Neural cell (in vitro differentiated cells): ENCODE data around the gene CDA. TPM values are rescaled to one million over a fixed set of nuclear protein-coding genes. Genes with fewer than 3 reads are reported as not detected.

Experiments used
- H2AFZ ChIP-seq: fragments of 200-600, 300-800 bp; sonication (generic), shearing (Covaris generic); 2 replicates; pipeline ENCODE4 v1.6.0; 2014; ENCODE audit warnings: low read depth, mild to moderate bottlenecking, antibody characterized with exemption, low read length, moderate library complexity
- H3F3A ChIP-seq: fragments of 200-600 bp; shearing (Covaris generic); 2 replicates; pipeline ENCODE4 v1.6.1; 2016; ENCODE audit warnings: mild to moderate bottlenecking, moderate library complexity, mixed read lengths, antibody characterized with exemption, low read length; ENCODE audit not compliant: insufficient read depth, poor library complexity, severe bottlenecking
- H3K27ac ChIP-seq: fragments of 200-600, 300-800 bp; sonication (generic), shearing (Covaris generic); 2 replicates; pipeline ENCODE4 v1.5.1; 2014; ENCODE audit warnings: mild to moderate bottlenecking, low read length, moderate library complexity
- H3K27me3 ChIP-seq: fragments of 300-800, 200-600 bp; sonication (generic), shearing (Covaris generic); 2 replicates; pipeline ENCODE4 v1.6.0; 2014; ENCODE audit warnings: mild to moderate bottlenecking, low read depth, low read length, moderate library complexity; ENCODE audit not compliant: insufficient read depth
- H3K36me3 ChIP-seq: fragments of 300-800, 200-600 bp; sonication (generic), shearing (Covaris generic); 2 replicates; pipeline ENCODE4 v1.5.1; 2014; ENCODE audit warnings: mild to moderate bottlenecking, antibody characterized with exemption, low read length, moderate library complexity; ENCODE audit not compliant: insufficient read depth
- H3K4me2 ChIP-seq: fragments of 300-800, 200-600 bp; sonication (generic), shearing (Covaris generic); 2 replicates; pipeline ENCODE4 v1.6.0; 2014; ENCODE audit warnings: mild to moderate bottlenecking, low read length
- H3K4me3 ChIP-seq: fragments of 300-800, 200-600 bp; sonication (generic), shearing (Covaris generic); 2 replicates; pipeline ENCODE4 v1.5.1; 2014; ENCODE audit warnings: mild to moderate bottlenecking, low read length, moderate library complexity
- H3K79me2 ChIP-seq: fragments of 200-600 bp; shearing (Covaris generic); replicated peaks from 2 replicates; pipeline ENCODE4 v1.6.0; 2014; ENCODE audit warnings: mild to moderate bottlenecking, low read length, moderate library complexity; ENCODE audit not compliant: insufficient read depth
- H3K9ac ChIP-seq: fragments of 300-800, 200-600 bp; sonication (generic), shearing (Covaris generic); 2 replicates; pipeline ENCODE4 v1.6.1; 2016; ENCODE audit warnings: mild to moderate bottlenecking, low read length, mixed read lengths
- H3K9me2 ChIP-seq: fragments of 200-600 bp; shearing (Covaris generic); 2 replicates; pipeline ENCODE4 v1.6.1; 2016; ENCODE audit warnings: mild to moderate bottlenecking, low read length, mixed read lengths; ENCODE audit not compliant: insufficient read depth
- H3K9me3 ChIP-seq: fragments of 200-600, 300-800 bp; sonication (generic), shearing (Covaris generic); 2 replicates; pipeline ENCODE4 v1.6.1; 2016; ENCODE audit warnings: mild to moderate bottlenecking, mixed run types, low read length, moderate library complexity, mixed read lengths
- H4K20me1 ChIP-seq: fragments of 200-600 bp; shearing (Covaris generic); 2 replicates; pipeline ENCODE4 v1.6.1; 2016; ENCODE audit warnings: mild to moderate bottlenecking, mixed run types; ENCODE audit not compliant: insufficient read depth
- EP300 ChIP-seq: fragments of 450-650 bp; conservative IDR thresholded peaks from 2 replicates; pipeline ENCODE4 v1.6.1; 2014; ENCODE audit warnings: antibody characterized with exemption, mild to moderate bottlenecking, moderate library complexity; ENCODE audit not compliant: poor library complexity, severe bottlenecking
- EZH2 ChIP-seq: fragments of 200-600, 300-800 bp; shearing (Covaris generic), sonication (generic); IDR thresholded peaks from 2 replicates; pipeline ENCODE4 v1.6.1; 2014; ENCODE audit warnings: antibody characterized with exemption, low read length, borderline replicate concordance, mild to moderate bottlenecking; ENCODE audit not compliant: insufficient read depth, poor library complexity, severe bottlenecking
- MXI1 ChIP-seq: fragments of 450-650 bp; conservative IDR thresholded peaks from 2 replicates; pipeline ENCODE4 v1.6.1; 2014; ENCODE audit warnings: antibody characterized with exemption, mild to moderate bottlenecking; ENCODE audit not compliant: poor library complexity, severe bottlenecking
- POLR2AphosphoS5 ChIP-seq: IDR thresholded peaks from 2 replicates; pipeline ENCODE4 v1.6.1; 2012
- RAD21 ChIP-seq: fragments of 450-650 bp; conservative IDR thresholded peaks from 2 replicates; pipeline ENCODE4 v1.6.1; 2014; ENCODE audit warnings: antibody characterized with exemption, mild to moderate bottlenecking, moderate library complexity
- SMC3 ChIP-seq: fragments of 450-650 bp; conservative IDR thresholded peaks from 2 replicates; pipeline ENCODE4 v1.6.1; 2014; ENCODE audit warnings: antibody characterized with exemption, mild to moderate bottlenecking, moderate library complexity; ENCODE audit not compliant: poor library complexity
- TAF1 ChIP-seq: IDR thresholded peaks from 2 replicates; pipeline ENCODE4 v1.6.1; 2012; ENCODE audit warnings: low read depth
- polyA plus RNA-seq: library from polyadenylated mRNA; depleted of rRNA; stranded (reverse); fragments of >200 nt; gene quantifications from 2 replicates; pipeline ENCODE4 v1.2.3, GENCODE V29; 2014
- TF ChIP-seq, protein P1 (sequence below): IDR thresholded peaks from 2 replicates; pipeline ENCODE4 v1.6.1; 2012; ENCODE audit warnings: borderline replicate concordance
- TF ChIP-seq, protein P2 (sequence below): fragments of 450-650 bp; IDR thresholded peaks from 2 replicates; pipeline ENCODE4 v1.5.1; 2014; ENCODE audit warnings: antibody characterized with exemption, mild to moderate bottlenecking, moderate library complexity; ENCODE audit not compliant: poor library complexity, severe bottlenecking

Gene CDA
- polyA plus RNA-seq, 1 donor from 2014 or later = not detected

DNA sequence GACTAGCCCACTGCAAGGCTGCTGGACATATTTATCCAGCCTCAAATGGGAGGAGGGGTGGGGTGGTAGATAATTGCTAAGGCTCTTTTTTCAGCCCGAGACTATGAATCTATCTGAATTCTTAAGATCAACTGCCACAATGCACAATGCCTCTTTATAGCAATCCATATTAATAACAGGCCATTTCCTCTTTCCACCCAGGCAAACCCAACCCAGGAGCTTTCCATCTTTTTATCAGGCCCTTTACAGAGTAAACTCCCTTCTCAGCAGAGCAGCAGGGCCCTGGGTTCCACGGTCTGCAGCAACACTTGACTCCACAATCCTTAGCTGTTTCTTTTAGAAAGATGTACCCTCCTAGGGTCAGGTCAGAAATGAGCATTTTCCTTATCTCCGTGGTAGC lies 71.5 kb downstream of the CDA start:
- no peaks in the 10 kb centered on the region for H3K9me3 ChIP-seq
- peak overlapping the region; percentile 60 for H2AFZ ChIP-seq
- H3K4me2 ChIP-seq = peak overlapping the region; percentile 100
- H3K9me2 ChIP-seq = no peaks in the 10 kb centered on the region
- H3K36me3 ChIP-seq = no peaks in the 10 kb centered on the region
- no peaks in the 10 kb centered on the region for H3K27me3 ChIP-seq
- TF ChIP-seq MXI1 (no peak), SMC3 (no peak), TAF1 (no peak), EZH2 (no peak), RAD21 (no peak)
- TF ChIP-seq, protein P1, sequence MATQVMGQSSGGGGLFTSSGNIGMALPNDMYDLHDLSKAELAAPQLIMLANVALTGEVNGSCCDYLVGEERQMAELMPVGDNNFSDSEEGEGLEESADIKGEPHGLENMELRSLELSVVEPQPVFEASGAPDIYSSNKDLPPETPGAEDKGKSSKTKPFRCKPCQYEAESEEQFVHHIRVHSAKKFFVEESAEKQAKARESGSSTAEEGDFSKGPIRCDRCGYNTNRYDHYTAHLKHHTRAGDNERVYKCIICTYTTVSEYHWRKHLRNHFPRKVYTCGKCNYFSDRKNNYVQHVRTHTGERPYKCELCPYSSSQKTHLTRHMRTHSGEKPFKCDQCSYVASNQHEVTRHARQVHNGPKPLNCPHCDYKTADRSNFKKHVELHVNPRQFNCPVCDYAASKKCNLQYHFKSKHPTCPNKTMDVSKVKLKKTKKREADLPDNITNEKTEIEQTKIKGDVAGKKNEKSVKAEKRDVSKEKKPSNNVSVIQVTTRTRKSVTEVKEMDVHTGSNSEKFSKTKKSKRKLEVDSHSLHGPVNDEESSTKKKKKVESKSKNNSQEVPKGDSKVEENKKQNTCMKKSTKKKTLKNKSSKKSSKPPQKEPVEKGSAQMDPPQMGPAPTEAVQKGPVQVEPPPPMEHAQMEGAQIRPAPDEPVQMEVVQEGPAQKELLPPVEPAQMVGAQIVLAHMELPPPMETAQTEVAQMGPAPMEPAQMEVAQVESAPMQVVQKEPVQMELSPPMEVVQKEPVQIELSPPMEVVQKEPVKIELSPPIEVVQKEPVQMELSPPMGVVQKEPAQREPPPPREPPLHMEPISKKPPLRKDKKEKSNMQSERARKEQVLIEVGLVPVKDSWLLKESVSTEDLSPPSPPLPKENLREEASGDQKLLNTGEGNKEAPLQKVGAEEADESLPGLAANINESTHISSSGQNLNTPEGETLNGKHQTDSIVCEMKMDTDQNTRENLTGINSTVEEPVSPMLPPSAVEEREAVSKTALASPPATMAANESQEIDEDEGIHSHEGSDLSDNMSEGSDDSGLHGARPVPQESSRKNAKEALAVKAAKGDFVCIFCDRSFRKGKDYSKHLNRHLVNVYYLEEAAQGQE = no peak
- TF ChIP-seq, protein P2, sequence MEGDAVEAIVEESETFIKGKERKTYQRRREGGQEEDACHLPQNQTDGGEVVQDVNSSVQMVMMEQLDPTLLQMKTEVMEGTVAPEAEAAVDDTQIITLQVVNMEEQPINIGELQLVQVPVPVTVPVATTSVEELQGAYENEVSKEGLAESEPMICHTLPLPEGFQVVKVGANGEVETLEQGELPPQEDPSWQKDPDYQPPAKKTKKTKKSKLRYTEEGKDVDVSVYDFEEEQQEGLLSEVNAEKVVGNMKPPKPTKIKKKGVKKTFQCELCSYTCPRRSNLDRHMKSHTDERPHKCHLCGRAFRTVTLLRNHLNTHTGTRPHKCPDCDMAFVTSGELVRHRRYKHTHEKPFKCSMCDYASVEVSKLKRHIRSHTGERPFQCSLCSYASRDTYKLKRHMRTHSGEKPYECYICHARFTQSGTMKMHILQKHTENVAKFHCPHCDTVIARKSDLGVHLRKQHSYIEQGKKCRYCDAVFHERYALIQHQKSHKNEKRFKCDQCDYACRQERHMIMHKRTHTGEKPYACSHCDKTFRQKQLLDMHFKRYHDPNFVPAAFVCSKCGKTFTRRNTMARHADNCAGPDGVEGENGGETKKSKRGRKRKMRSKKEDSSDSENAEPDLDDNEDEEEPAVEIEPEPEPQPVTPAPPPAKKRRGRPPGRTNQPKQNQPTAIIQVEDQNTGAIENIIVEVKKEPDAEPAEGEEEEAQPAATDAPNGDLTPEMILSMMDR = no peak
- peak overlapping the region; percentile 70 for H3K27ac ChIP-seq
- peaks cover 29% of the 10 kb centered on the region for H3K79me2 ChIP-seq
- H3K9ac ChIP-seq = peak overlapping the region; percentile 89
- peaks cover 4% of the 10 kb centered on the region for H4K20me1 ChIP-seq
- no peaks in the 10 kb centered on the region for H3F3A ChIP-seq
- peak overlapping the region; percentile 98 for H3K4me3 ChIP-seq

DNA sequence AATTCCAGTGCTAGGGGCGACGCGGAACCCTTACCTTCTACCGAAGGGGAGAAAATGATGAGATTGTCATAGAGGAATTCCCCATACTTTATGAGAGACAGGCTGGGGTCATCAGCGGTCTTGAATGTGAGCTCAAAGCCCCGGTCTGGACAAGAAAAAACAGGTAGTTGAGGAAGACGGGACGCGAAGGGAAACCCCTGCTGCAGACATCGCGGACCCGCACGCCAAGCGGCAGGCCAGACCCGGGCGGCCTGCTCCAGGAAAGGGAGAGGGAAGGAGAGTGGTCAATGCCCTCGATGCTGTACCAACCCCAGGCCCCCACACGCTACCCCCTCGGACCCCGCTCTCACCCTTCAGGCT lies 71.9 kb downstream of the CDA start:
- Histone ChIP-seq H3F3A (no peaks in the 10 kb centered on the region), H3K36me3 (no peaks in the 10 kb centered on the region), H3K4me2 (peak overlapping the region; percentile 100), H3K9me2 (no peaks in the 10 kb centered on the region), H3K9me3 (no peaks in the 10 kb centered on the region), H3K79me2 (peaks cover 29% of the 10 kb centered on the region), H4K20me1 (peaks cover 4% of the 10 kb centered on the region), H3K4me3 (peak overlapping the region; percentile 98), H2AFZ (peak overlapping the region; percentile 60), H3K9ac (peak overlapping the region; percentile 89), H3K27ac (peak overlapping the region; percentile 70), H3K27me3 (no peaks in the 10 kb centered on the region)
- TF ChIP-seq EP300 (no peak), TAF1 (no peak), SMC3 (no peak), EZH2 (no peak), POLR2AphosphoS5 (no peak), RAD21 (no peak)
- TF ChIP-seq, protein P1 = no peak
- TF ChIP-seq, protein P2 = no peak
